Measurements from ENCODE around the gene LIPT2.
"Not testable (repeated sequence)": the region's sequence is repeated elsewhere in the genome, so short reads cannot be mapped to it uniquely, and the experiment has no call there.

LIPT2 gene

GRCh38 chr11:74492974-74493790 is at the start of gene LIPT2:
TSS of gene LIPT2 (minus strand) at chr11:74493724. CDS start at chr11:74493703, 21 bp downstream.
- DNase-seq (ENCODE audit: extremely low spot score, insufficient read length, low read depth) (peak; percentile 83), FAIRE-seq (peak; percentile 97)

DNA sequence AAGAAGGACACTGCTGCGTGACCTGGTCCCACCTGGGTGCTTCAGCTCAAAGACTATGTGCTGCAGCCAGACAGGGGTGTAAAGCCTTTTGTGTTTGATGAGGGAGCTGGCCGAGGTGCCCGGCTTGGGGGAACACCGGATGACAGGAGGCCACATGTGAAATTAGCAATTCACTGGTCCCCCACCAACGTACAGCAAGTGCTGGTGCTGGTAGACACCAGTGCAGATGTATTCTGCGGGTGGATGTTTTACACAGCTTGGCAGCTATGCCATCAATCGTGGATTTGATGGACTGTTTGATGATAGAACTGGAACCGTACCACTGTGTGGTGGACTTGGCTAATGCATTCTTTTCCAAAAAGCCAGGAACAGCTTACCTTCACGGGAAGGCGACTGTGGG is 47.9 kb upstream of the LIPT2 start:
- FAIRE-seq (no peak), DNase-seq (ENCODE audit: extremely low spot score, insufficient read length, low read depth) (no peak)

GRCh38 chr11:74540270-74540669 is 46.7 kb upstream of the LIPT2 start:
- DNase-seq (ENCODE audit: extremely low spot score, insufficient read length, low read depth) (no peak), FAIRE-seq (no peak)

- FAIRE-seq (no peak), DNase-seq (ENCODE audit: extremely low spot score, insufficient read length, low read depth) (no peak)
These were observed 45.2 kb upstream of the LIPT2 start for GRCh38 chr11:74538680-74539079.

DNA sequence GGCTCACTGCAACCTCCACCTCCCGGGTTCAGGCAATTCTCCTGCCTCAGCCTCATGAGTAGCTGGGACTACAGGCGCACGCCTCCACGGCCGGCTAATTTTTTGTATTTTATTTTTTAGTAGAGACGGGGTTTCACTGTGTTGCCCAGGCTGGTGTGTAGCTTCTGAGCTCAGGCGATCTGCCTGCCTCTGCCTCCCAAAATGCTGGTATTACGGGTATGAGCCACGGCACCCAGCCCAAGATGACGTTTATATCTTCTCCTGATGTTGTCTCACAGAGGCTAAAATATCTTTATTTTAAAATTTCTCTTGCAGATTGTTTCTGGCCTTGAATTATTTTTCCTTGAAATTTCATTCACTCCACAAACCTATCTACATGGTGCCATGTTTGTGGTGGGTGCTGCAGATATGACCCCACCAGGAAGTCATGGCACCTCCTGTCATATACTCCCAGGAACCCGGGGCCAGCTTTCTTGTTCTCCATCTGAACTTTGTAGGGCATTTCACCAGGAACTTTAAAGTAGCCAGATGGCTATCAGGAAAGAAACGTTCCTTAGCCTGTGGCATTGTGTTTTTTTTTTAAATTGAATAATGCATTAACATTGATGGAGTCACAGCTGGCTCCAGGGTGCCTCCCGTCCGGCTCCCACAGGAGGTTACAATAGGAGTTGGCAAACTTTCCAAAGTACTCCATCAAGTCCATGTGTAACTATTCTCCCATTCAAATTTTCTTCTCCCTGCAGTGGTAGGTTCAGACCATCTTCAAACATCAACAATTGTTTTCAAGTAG is 42.0 kb upstream of the LIPT2 start:
- FAIRE-seq = no peak
- DNase-seq (ENCODE audit: extremely low spot score, insufficient read length, low read depth) = no peak

- DNase-seq (ENCODE audit: extremely low spot score, insufficient read length, low read depth); FAIRE-seq: not testable (repeated sequence)
These were observed 41.4 kb upstream of the LIPT2 start for GRCh38 chr11:74534946-74535275.

DNA sequence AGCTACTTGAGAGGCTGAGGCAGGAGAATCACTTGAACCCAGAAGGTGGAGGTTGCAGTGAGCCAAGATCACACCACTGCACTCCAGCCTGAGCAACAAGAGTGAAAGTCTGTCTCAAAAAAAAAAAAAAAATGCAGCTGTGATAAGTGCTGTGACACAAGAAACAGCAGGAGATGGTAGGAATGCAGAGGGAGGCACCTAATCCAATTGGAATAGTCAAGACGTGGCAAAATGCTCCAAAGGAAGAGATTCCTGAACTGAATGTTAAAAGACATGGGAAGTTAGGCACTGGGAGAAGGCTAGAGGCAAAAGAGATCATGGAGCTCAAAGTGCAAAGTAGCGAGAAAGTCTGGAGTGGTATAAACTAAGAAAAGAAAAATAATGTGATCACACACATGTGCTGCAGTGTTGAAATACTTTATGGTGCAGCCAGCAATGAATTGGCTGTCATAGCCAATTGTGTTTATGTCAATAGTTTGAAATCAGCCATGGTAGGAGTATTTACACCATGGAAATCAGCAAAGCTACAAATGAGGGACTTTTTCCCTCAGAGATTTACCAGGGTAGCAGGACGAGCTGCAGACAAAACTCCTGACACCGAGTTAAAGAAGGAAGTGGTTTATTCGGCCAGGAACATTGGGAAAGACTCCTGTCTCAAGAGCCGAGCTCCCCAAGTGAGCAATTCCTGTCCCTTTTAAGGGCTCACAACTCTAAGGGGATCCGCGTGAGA is 40.9 kb upstream of the LIPT2 start:
- no peak for FAIRE-seq
- no peak for DNase-seq (ENCODE audit: extremely low spot score, insufficient read length, low read depth)

DNA sequence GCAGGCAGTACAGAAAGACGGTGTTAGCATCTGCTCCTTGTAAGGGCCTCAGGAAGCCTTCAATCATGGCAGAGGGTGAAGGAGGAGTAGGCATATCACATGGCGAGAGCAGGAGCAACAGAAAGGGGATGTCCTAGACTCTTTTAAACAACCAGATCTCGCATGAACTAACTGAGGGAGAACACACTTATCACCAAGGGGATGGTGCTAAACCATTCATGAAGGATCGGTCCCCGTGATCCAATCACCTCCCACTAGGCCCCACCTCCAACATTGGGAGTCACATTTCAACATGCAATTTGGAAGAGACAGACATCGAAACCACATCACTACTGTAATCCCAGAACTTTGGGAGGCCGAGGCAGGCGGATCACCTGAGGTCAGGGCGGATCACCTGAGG is 39.9 kb upstream of the LIPT2 start:
- FAIRE-seq = no peak

DNA sequence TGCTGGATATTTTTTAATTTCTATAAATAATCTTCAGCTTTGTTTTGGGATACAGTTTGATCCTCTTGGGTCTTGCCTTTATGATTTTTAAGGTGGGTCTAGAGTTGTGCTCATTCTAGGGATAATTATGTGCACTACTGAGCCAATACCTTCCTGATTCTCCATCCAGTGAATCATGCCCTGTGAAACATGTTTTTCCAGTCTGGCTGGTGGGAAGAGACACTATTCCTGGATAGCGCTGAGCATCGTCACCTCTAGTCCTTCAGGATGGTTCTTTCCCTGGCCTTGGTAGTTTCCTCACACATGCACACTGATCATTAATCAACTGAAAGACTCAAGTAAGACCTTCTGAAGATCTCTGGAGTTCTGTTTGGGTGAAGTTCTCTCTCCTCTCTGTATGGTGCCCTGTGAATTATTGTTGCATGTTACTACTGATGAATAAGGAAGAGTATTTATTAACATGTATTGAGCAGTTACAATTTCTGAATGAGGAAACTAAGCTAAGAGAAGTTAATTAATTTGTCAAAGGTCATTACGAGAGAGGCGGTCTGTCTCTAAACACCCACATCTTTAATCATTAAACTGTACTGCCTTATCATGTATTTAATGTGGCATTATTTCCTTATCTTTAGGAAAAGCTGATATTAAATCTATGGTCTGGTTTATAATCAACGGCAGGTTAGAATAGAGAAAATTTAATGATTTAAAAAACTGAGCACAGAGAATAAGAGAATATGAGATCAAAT is 39.1 kb upstream of the LIPT2 start:
- FAIRE-seq (no peak), DNase-seq (ENCODE audit: extremely low spot score, insufficient read length, low read depth) (no peak)

More for the DNA sequence above, 39.9 kb upstream of the LIPT2 start:
- no peak for DNase-seq (ENCODE audit: extremely low spot score, insufficient read length, low read depth)

- DNase-seq (ENCODE audit: extremely low spot score, insufficient read length, low read depth) (no peak), FAIRE-seq (no peak)
These were observed 31.5 kb upstream of the LIPT2 start for GRCh38 chr11:74524978-74525377.

- no peak for DNase-seq (ENCODE audit: extremely low spot score, insufficient read length, low read depth)
- no peak for FAIRE-seq
These were observed 31.0 kb upstream of the LIPT2 start for GRCh38 chr11:74524501-74524900.

- DNase-seq (ENCODE audit: extremely low spot score, insufficient read length, low read depth) (no peak), FAIRE-seq (no peak)
These were observed 29.3 kb upstream of the LIPT2 start for GRCh38 chr11:74522776-74523175.

DNA sequence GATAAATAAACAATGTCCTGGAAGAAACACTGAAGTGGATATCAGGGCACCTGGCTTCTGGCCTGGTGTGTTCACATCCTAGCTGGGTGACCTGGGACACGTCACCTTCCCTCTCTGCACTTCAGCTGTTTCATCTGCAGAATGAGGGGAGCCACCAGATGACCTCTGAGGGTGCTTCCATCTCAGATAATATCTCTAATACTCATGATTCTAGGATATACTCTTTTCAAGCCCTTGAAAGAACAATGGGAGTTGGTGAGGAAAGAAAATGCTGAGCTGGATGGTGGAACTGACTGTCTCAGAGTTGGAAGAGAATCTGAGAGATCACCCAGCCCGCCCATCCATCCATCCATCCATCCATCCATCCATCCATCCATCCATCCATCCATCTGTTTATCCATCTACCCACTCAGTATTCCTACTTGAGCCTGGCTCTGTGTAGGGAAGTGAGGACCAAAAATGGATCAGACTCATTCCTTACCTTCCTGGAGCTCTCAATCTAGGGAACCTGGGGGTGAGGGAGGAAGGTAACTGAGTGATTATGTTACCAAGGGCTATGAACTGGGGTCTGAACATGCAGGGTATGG is 28.2 kb upstream of the LIPT2 start:
- FAIRE-seq = no peak

DNA sequence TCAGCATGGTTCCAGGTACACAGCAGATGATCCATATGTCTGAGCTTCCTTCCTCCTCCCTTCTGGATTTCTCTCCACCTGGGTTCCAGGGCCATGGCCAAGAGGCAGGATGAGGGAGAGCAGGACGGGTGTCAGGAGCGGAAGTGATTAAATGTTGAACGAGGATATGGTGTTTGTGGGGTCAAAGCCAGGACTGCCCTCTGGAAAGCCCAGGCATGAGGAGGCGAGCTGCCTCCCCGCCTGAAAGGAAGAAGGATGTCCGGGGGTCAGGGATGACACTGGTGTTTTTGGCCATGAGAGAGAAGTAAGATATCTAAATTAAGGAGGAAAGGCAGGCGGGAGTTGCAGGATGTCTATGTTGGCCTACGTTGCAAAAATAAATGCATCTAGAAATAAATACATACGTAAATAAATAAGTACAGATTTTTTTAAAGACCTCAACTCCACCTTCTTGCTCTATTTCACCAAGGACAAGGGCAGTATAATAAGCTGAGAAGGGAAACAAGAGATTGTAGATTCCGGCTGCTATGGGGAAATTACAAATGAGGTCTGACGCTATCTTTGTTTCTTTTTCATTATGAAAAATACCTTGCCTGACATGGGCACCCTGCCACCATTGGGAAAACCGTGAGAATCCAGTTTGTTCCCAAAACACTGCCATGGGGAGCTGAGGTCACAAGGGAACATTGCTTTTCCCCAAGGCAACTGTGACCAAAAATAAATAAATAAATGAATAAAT is 27.6 kb upstream of the LIPT2 start:
- FAIRE-seq = no peak
- no peak for DNase-seq (ENCODE audit: extremely low spot score, insufficient read length, low read depth)

More for the DNA sequence above, 28.2 kb upstream of the LIPT2 start:
- DNase-seq (ENCODE audit: extremely low spot score, insufficient read length, low read depth) = no peak

DNA sequence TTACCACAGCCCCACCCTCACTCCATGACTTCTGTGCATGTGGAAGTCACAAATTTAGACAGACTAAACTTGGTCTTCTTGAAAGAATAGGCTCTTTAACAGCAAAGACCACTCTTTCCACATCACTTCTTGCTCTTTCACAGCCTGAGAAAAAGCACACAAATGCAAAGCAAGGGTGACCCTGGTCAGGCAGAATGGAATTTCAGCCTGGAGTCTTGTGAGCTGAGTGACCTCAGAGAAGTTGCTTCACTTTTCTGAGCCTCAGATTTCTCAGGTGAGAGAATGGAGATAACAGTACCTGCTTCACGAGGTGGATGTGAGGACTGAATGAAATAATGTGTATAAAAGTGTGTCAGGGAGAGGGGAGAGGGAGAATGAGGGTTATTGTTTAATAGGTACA is 26.8 kb upstream of the LIPT2 start:
- FAIRE-seq (no peak), DNase-seq (ENCODE audit: extremely low spot score, insufficient read length, low read depth) (no peak)

DNA sequence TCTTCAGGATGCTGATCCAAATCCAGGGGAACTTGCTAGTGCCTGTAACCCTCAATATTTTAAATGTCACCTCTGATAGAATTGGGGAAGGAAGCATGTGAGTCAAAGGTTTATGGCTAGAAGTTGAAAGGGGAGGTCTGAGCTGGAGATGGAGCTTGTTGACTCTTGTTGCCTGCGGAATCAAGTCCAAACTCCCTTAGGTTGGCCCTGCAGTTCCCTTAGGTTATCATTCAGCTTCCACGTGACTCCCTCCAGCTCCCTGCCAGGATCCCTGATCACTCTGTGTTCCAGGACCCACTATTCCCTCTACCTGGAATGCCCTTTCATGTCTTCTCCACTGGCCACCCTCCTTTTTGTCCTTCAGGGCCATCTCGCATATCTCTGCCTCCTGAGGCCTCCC is 26.2 kb upstream of the LIPT2 start:
- DNase-seq (ENCODE audit: extremely low spot score, insufficient read length, low read depth) = no peak
- FAIRE-seq = no peak

- not testable (repeated sequence) for FAIRE-seq; DNase-seq (ENCODE audit: extremely low spot score, insufficient read length, low read depth)
These were observed 24.1 kb upstream of the LIPT2 start for GRCh38 chr11:74517592-74517991.

DNA sequence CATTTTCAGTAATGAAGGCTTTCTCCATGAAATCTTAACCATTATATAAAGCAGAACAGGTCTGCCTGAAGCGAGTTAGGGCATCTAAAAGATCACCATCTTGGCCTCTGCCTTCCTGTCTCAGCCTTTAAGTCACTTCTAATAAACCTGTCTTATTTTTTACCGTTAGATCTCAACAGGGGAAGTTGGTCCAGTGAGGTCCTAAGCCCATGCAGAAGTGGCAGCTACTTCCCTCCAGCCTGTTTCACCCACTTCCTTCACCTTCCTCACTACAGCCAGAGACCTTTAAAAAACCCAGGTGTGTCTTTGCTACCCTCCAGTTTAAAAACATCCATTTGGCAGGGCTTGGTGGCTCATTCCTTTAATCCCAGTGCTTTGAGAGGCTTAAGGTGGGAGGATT is 14.1 kb upstream of the LIPT2 start:
- DNase-seq (ENCODE audit: extremely low spot score, insufficient read length, low read depth) = no peak
- no peak for FAIRE-seq

GRCh38 chr11:74506823-74507222 is 13.3 kb upstream of the LIPT2 start:
- no peak for FAIRE-seq
- DNase-seq (ENCODE audit: extremely low spot score, insufficient read length, low read depth) = no peak
